GM10266 (cell line): Measurements from ENCODE around the gene SUB1.

Experiments used
- DNase-seq: peaks from one replicate; pipeline ENCODE4 v3.0.0; 2012; ENCODE audit errors: extremely low spot score
- CTCF ChIP-seq: IDR thresholded peaks from 2 replicates; pipeline ENCODE4 v1.5.1; 2012; ENCODE audit warnings: mild to moderate bottlenecking, low read depth; ENCODE audit not compliant: control insufficient read depth, insufficient read depth; ENCODE audit errors: missing control alignments

Gene SUB1

DNA sequence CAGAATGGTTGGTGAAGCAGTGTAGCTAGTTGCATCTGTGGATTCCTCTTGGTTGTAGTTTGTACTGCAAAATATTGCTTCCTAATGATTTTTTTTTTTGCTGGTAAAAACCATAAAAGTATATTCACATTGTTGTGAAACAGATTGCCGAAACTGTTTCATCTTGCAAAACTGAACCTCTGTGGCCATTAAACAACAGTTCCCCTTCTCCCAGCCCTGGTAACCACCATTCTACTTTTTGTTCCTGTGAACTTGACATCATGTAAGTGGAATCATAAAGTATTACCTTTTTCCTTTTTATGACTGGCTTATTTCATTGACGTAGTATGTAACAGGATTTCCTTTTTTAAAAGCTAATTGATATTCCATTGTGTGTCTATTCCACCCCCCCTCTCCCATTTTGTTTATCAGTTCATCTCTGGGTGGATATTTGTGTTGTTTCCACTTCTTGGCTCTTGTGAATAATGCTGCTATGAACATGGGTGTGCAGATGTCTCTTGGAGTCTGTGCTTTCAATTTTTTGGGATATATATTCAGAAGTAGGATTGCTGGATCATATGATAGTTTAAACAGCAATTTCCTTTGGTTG lies 11.8 kb downstream of the SUB1 start:
- no peak for DNase-seq
- TF ChIP-seq CTCF: no peak

DNA sequence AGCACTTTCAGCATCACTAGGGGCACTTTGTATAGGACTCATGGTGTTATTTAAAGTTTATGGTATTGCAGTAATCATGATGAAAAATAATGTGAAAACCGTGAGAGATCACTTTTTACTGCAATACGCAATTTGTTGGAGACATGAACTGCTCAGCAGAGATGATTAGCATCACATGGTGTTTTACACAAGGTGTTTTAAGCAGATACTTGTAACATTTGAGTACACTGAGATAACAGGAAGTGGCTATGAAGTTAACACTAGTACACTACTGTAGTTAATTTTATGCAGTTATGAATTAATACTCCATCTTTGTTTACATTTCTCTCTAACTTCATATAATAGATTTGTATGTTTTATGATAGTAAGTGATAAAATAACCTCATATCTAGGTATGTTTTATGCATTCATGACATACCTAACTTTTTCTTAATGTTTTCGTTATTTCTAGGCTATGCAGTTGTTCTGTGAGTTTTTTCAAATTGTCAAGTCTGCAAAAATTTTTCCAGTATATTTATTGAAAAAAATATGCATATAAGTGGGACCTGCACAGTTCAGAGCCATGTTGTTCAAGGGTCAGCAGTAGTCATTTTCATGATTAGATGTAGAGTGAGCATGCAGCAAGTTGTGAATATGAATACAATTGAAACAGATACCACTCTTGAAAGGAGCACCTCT lies 13.0 kb downstream of the SUB1 start:
- DNase-seq: no peak
- TF ChIP-seq CTCF: no peak

- no peak for DNase-seq
- TF ChIP-seq CTCF: no peak
These were observed 13.7 kb downstream of the SUB1 start for GRCh38 chr5:32598997-32599549.

DNA sequence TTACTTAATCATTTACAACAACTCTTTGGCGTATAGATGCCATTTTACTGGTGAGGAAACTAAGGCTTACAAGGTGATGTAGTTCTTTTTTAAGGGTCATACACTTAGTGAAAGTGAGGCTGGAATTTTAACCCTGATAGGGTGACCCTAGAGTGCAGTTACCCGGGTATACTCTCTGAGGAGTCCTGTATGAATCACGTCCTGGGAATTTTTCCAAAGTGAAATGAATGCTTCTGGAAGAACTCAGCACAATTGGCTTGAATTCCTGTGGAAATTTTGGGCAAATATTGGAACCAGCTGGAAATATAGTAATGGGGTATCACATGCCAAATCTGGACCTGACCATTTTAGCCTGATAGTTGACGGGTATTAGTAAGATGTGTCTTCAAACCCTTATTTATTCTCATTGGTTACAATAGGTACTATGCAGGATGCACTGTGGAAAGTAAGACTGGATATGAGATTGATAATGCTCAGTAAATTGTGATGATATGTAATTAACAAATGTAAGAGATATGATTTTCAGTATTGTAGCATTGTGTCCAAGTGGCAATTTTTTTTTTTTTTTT lies 14.8 kb downstream of the SUB1 start:
- TF ChIP-seq CTCF: no peak
- DNase-seq: no peak

DNA sequence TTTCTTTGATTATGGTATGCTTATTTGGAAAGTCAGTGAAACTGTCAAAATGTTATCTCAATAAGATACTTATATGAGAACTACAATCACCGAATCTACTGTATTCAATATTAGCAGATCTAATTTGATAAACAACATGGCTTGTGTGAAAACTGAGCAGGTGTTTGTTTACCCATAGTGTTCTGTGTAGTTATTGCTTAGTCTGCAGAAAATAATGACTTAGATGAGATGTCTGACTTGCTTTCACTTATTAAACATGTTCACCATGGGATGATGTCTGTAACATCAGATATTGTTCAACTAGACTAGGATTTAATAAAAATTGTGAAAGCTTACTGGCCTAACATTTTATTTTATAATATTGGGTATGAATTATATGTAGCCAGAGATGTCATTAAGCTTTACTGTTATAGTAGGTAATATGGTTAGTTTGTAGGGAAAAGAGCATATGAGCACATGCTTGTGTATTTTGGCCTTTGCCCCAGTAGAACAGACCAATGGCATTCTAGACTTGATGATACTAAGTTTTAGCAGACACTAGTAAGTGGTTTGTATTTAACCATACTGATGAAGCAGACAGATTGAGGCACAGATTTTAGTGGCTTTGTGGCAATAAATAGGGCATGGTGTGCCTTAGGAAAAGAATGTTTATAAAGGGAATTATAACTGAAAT lies 16.4 kb downstream of the SUB1 start:
- no peak for DNase-seq
- TF ChIP-seq CTCF: no peak

- DNase-seq: no peak
- TF ChIP-seq CTCF: no peak
These were observed 17.5 kb downstream of the SUB1 start for GRCh38 chr5:32602906-32603305.
